ENCODE results near the gene TSC22D1.

Gene TSC22D1

GRCh38 chr13:44452418-44452817, 123.7 kb downstream of the TSC22D1 start:
- no peak for DNase-seq (ENCODE audit: low spot score)

GRCh38 chr13:44451651-44452050, 124.5 kb downstream of the TSC22D1 start:
- DNase-seq (ENCODE audit: low spot score) = no peak

GRCh38 chr13:44451126-44451525, 125.0 kb downstream of the TSC22D1 start:
- no peak for DNase-seq (ENCODE audit: low spot score)

GRCh38 chr13:44449999-44450821, 125.9 kb downstream of the TSC22D1 start:
- no peak for DNase-seq (ENCODE audit: low spot score)

GRCh38 chr13:44448875-44449274, 127.3 kb downstream of the TSC22D1 start:
- DNase-seq (ENCODE audit: low spot score) = no peak

- DNase-seq (ENCODE audit: low spot score) = no peak
Observed at GRCh38 chr13:44448373-44448772, 127.8 kb downstream of the TSC22D1 start.

GRCh38 chr13:44447783-44448321, 128.3 kb downstream of the TSC22D1 start:
- DNase-seq (ENCODE audit: low spot score) = no peak

- no peak for DNase-seq (ENCODE audit: low spot score)
Observed at GRCh38 chr13:44440046-44440608, 136.0 kb downstream of the TSC22D1 start.

- DNase-seq (ENCODE audit: low spot score) = no peak
Observed at GRCh38 chr13:44439452-44440024, 136.6 kb downstream of the TSC22D1 start.

GRCh38 chr13:44438234-44438579, 137.9 kb downstream of the TSC22D1 start:
- DNase-seq (ENCODE audit: low spot score) = no peak

GRCh38 chr13:44437356-44438233, 138.5 kb downstream of the TSC22D1 start:
- DNase-seq (ENCODE audit: low spot score) = no peak

GRCh38 chr13:44436589-44437337, 139.4 kb downstream of the TSC22D1 start:
- peak; percentile 88 for DNase-seq (ENCODE audit: low spot score)

- no peak for DNase-seq (ENCODE audit: low spot score)
Observed at GRCh38 chr13:44435919-44436510, 140.1 kb downstream of the TSC22D1 start.

- DNase-seq (ENCODE audit: low spot score) = peak; percentile 92
Observed at GRCh38 chr13:44435142-44435918, 140.8 kb downstream of the TSC22D1 start.

GRCh38 chr13:44434766-44435141, 141.4 kb downstream of the TSC22D1 start:
- no peak for DNase-seq (ENCODE audit: low spot score)

GRCh38 chr13:44433863-44434765, 142.0 kb downstream of the TSC22D1 start:
- DNase-seq (ENCODE audit: low spot score) = no peak

- no peak for DNase-seq (ENCODE audit: low spot score)
Observed at GRCh38 chr13:44432650-44433049, 143.5 kb downstream of the TSC22D1 start.

GRCh38 chr13:44431150-44431549, 145.0 kb downstream of the TSC22D1 start:
- DNase-seq (ENCODE audit: low spot score) = no peak

GRCh38 chr13:44429311-44429710, 146.8 kb downstream of the TSC22D1 start:
- DNase-seq (ENCODE audit: low spot score) = no peak

Data from iPS-NIHi11 (cell line).